ENCODE data around the gene WAC.
A peak's percentile ranks its signal among the peaks of the same experiment; 100 is the strongest.
"Not testable (repeated sequence)": the region's sequence is repeated elsewhere in the genome, so short reads cannot be mapped to it uniquely, and the experiment has no call there.

Gene WAC

GRCh38 chr10:28619455-28619854, 86.5 kb downstream of the WAC start:
- DNase-seq: no peak

GRCh38 chr10:28620251-28620650, 87.3 kb downstream of the WAC start:
- no peak for DNase-seq

- DNase-seq: no peak
Measured at GRCh38 chr10:28623483-28623882, 90.6 kb downstream of the WAC start.

GRCh38 chr10:28624351-28624750, 91.4 kb downstream of the WAC start:
- DNase-seq: no peak

GRCh38 chr10:28627102-28627501, 94.2 kb downstream of the WAC start:
- peak; percentile 36 for DNase-seq

- DNase-seq: peak; percentile 71
Measured at GRCh38 chr10:28628184-28628893, 95.4 kb downstream of the WAC start.

- DNase-seq: no peak
Measured at GRCh38 chr10:28631896-28632583, 99.1 kb downstream of the WAC start.

GRCh38 chr10:28632584-28632945, 99.6 kb downstream of the WAC start:
- no peak for DNase-seq

GRCh38 chr10:28633750-28634149, 100.8 kb downstream of the WAC start:
- DNase-seq: no peak

- no peak for DNase-seq
Measured at GRCh38 chr10:28637346-28637745, 104.4 kb downstream of the WAC start.

GRCh38 chr10:28638392-28638791, 105.5 kb downstream of the WAC start:
- DNase-seq: no peak

- DNase-seq: no peak
Measured at GRCh38 chr10:28640551-28640950, 107.6 kb downstream of the WAC start.

GRCh38 chr10:28644647-28645046, 111.7 kb downstream of the WAC start:
- no peak for DNase-seq

- no peak for DNase-seq
Measured at GRCh38 chr10:28652106-28652505, 119.2 kb downstream of the WAC start.

- no peak for DNase-seq
Measured at GRCh38 chr10:28652703-28653102, 119.8 kb downstream of the WAC start.

- DNase-seq: not testable (repeated sequence)
Measured at GRCh38 chr10:28658824-28659223, 125.9 kb downstream of the WAC start.

- peak; percentile 89 for DNase-seq
Measured at GRCh38 chr10:28661035-28661434, 128.1 kb downstream of the WAC start.

- DNase-seq: peak; percentile 83
Measured at GRCh38 chr10:28663576-28664368, 130.9 kb downstream of the WAC start.

- peak; percentile 80 for DNase-seq
Measured at GRCh38 chr10:28664369-28664740, 131.4 kb downstream of the WAC start.

- no peak for DNase-seq
Measured at GRCh38 chr10:28666751-28667467, 134.0 kb downstream of the WAC start.

- DNase-seq: no peak
Measured at GRCh38 chr10:28668363-28669226, 135.7 kb downstream of the WAC start.

Measured in fibroblast of upper back skin (primary cell).